Measurements from ENCODE around the gene TUNAR.

GRCh38 chr14:95887351-95887750 lies 10.7 kb downstream of the TUNAR start:
- TF ChIP-seq, protein P1, sequence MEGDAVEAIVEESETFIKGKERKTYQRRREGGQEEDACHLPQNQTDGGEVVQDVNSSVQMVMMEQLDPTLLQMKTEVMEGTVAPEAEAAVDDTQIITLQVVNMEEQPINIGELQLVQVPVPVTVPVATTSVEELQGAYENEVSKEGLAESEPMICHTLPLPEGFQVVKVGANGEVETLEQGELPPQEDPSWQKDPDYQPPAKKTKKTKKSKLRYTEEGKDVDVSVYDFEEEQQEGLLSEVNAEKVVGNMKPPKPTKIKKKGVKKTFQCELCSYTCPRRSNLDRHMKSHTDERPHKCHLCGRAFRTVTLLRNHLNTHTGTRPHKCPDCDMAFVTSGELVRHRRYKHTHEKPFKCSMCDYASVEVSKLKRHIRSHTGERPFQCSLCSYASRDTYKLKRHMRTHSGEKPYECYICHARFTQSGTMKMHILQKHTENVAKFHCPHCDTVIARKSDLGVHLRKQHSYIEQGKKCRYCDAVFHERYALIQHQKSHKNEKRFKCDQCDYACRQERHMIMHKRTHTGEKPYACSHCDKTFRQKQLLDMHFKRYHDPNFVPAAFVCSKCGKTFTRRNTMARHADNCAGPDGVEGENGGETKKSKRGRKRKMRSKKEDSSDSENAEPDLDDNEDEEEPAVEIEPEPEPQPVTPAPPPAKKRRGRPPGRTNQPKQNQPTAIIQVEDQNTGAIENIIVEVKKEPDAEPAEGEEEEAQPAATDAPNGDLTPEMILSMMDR (IDR thresholded peaks at IDR 0.05; ENCODE audit: borderline replicate concordance, extremely low read depth, low read length, poor library complexity, severe bottlenecking): no peak
- TF ChIP-seq EZH2 (IDR thresholded peaks at IDR 0.05; ENCODE audit: borderline replicate concordance, low read depth, low read length, severe bottlenecking): no peak
